ENCODE results near the gene MMP15.

DNA sequence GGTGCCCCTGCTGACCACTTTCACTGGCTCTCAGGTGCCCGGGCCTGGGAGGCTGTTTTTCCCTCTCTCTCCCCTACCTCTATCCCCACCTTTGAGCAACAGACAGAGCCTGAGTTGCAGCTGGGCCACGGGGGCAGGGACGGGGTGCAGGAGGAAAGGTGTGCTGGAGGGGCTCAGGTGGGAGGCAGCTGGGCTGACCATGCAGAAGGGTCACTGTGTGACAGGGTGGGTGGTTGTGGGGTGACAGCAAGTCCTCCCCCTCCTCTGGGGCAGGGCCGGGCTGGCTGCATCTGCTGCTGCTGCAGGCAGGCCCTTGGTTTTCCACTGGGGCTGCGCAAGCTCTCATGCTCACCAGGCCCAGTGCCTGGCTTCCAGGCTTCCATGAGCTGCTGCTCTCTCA is 31.7 kb upstream of the MMP15 start:
- TF ChIP-seq, protein P1, sequence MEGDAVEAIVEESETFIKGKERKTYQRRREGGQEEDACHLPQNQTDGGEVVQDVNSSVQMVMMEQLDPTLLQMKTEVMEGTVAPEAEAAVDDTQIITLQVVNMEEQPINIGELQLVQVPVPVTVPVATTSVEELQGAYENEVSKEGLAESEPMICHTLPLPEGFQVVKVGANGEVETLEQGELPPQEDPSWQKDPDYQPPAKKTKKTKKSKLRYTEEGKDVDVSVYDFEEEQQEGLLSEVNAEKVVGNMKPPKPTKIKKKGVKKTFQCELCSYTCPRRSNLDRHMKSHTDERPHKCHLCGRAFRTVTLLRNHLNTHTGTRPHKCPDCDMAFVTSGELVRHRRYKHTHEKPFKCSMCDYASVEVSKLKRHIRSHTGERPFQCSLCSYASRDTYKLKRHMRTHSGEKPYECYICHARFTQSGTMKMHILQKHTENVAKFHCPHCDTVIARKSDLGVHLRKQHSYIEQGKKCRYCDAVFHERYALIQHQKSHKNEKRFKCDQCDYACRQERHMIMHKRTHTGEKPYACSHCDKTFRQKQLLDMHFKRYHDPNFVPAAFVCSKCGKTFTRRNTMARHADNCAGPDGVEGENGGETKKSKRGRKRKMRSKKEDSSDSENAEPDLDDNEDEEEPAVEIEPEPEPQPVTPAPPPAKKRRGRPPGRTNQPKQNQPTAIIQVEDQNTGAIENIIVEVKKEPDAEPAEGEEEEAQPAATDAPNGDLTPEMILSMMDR (IDR thresholded peaks at IDR 0.05; ENCODE audit: insufficient read depth, low read depth, low read length), result no peak
- no peak for TF ChIP-seq EZH2 (IDR thresholded peaks at IDR 0.05; ENCODE audit: insufficient read depth, low read length)

All from astrocyte (in vitro differentiated cells and primary cell).